ENCODE data around the gene CFAP300. TPM values are rescaled to one million over a fixed set of nuclear protein-coding genes. Genes with fewer than 3 reads are reported as not detected.

Gene CFAP300
- total RNA-seq, 1 donor from 2014 or later, result 15.2 TPM

GRCh38 chr11:102005306-102005705 is 41.9 kb upstream of the CFAP300 start:
- no peak for DNase-seq (ENCODE audit: low spot score)
- no peak for TF ChIP-seq EZH2phosphoT487 (IDR thresholded peaks at IDR 0.05)
- no peak for TF ChIP-seq EZH2 (IDR thresholded peaks at IDR 0.05)
- TF ChIP-seq CTCF (IDR thresholded peaks at IDR 0.05), result no peak
- H3K4me3 Mint-ChIP-seq, result no peak overlapping the region

GRCh38 chr11:102006835-102007566 is 40.2 kb upstream of the CFAP300 start:
- no peaks in the 10 kb centered on the region for H3K9me3 ChIP-seq (ENCODE audit: low read depth)
- no peaks in the 10 kb centered on the region for H4K20me1 ChIP-seq (ENCODE audit: low read depth)
- Mint-ChIP-seq H3K9me3 (no peaks in the 10 kb centered on the region), H3K27me3 (ENCODE audit: insufficient read depth, low read depth) (peaks cover 3% of the 10 kb centered on the region), H3K4me3 (no peak overlapping the region), H3K36me3 (no peaks in the 10 kb centered on the region), H3K4me1 (no peaks in the 10 kb centered on the region), H3K27ac (no peak overlapping the region)
- no peak overlapping the region for H2AFZ ChIP-seq (replicated peaks)
- H3K27ac ChIP-seq, result no peak overlapping the region
- H3K4me1 ChIP-seq, result no peaks in the 10 kb centered on the region
- TF ChIP-seq EZH2 (IDR thresholded peaks at IDR 0.05) (no peak), EZH2phosphoT487 (IDR thresholded peaks at IDR 0.05) (no peak), CTCF (IDR thresholded peaks at IDR 0.05) (no peak)
- no peaks in the 10 kb centered on the region for H3K27me3 ChIP-seq
- no peak overlapping the region for H3K9ac ChIP-seq
- no peaks in the 10 kb centered on the region for H3K36me3 ChIP-seq
- no peaks in the 10 kb centered on the region for H3F3A ChIP-seq (ENCODE audit: low read depth)
- H3K79me2 ChIP-seq (ENCODE audit: low read depth), result no peaks in the 10 kb centered on the region
- H3K4me3 ChIP-seq, result no peak overlapping the region
- no peak overlapping the region for H3K4me2 ChIP-seq
- no peak for DNase-seq (ENCODE audit: low spot score)

More at GRCh38 chr11:102005306-102005705, 41.9 kb upstream of the CFAP300 start:
- Histone ChIP-seq H4K20me1 (ENCODE audit: low read depth) (no peaks in the 10 kb centered on the region), H3K79me2 (ENCODE audit: low read depth) (no peaks in the 10 kb centered on the region), H3K36me3 (no peaks in the 10 kb centered on the region), H3K27me3 (no peaks in the 10 kb centered on the region), H2AFZ (replicated peaks) (peak overlapping the region; percentile 6), H3K4me2 (no peak overlapping the region), H3F3A (ENCODE audit: low read depth) (no peaks in the 10 kb centered on the region), H3K9me3 (ENCODE audit: low read depth) (no peaks in the 10 kb centered on the region), H3K4me3 (no peak overlapping the region), H3K4me1 (no peaks in the 10 kb centered on the region), H3K9ac (no peak overlapping the region), H3K27ac (no peak overlapping the region)
- Mint-ChIP-seq H3K36me3 (no peaks in the 10 kb centered on the region), H3K27ac (no peak overlapping the region), H3K9me3 (no peaks in the 10 kb centered on the region), H3K27me3 (ENCODE audit: insufficient read depth, low read depth) (no peaks in the 10 kb centered on the region), H3K4me1 (no peaks in the 10 kb centered on the region)

- no peak overlapping the region for H2AFZ ChIP-seq (replicated peaks)
Observed at GRCh38 chr11:102007567-102008437, 39.4 kb upstream of the CFAP300 start.

More at GRCh38 chr11:102007567-102008437, 39.4 kb upstream of the CFAP300 start:
- Histone ChIP-seq H3K27ac (no peak overlapping the region), H3F3A (ENCODE audit: low read depth) (no peaks in the 10 kb centered on the region), H3K4me1 (no peaks in the 10 kb centered on the region), H3K9ac (no peak overlapping the region), H3K4me2 (no peak overlapping the region), H3K79me2 (ENCODE audit: low read depth) (no peaks in the 10 kb centered on the region), H3K4me3 (no peak overlapping the region), H3K9me3 (ENCODE audit: low read depth) (no peaks in the 10 kb centered on the region), H4K20me1 (ENCODE audit: low read depth) (no peaks in the 10 kb centered on the region), H3K27me3 (no peaks in the 10 kb centered on the region), H3K36me3 (no peaks in the 10 kb centered on the region)
- H3K27ac Mint-ChIP-seq, result no peak overlapping the region
- peak; percentile 72 for TF ChIP-seq CTCF (IDR thresholded peaks at IDR 0.05)
- no peak for TF ChIP-seq EZH2phosphoT487 (IDR thresholded peaks at IDR 0.05)
- H3K4me1 Mint-ChIP-seq, result no peaks in the 10 kb centered on the region
- DNase-seq (ENCODE audit: low spot score), result peak; percentile 53
- no peak overlapping the region for H3K4me3 Mint-ChIP-seq
- H3K27me3 Mint-ChIP-seq (ENCODE audit: insufficient read depth, low read depth), result peaks cover 3% of the 10 kb centered on the region
- no peaks in the 10 kb centered on the region for H3K9me3 Mint-ChIP-seq
- no peaks in the 10 kb centered on the region for H3K36me3 Mint-ChIP-seq
